ENCODE measurements around the gene CCN5. TPM values are rescaled to one million over a fixed set of nuclear protein-coding genes. Genes with fewer than 3 reads are reported as not detected.

CCN5 gene
- total and polyA plus RNA-seq, 2 of the 8 experiments (the other 6 are each of a cell fraction or from before 2014, with no cell fraction given): not detected

- TF ChIP-seq CHD7 (IDR thresholded peaks at IDR 0.05; ENCODE audit: insufficient replicate concordance, low read length) (no peak), HDAC2 (IDR thresholded peaks at IDR 0.05; ENCODE audit: borderline replicate concordance in 1 of 2, low read depth in 2 of 2, low read length in 2 of 2) (no peak)
These were observed 15.3 kb downstream of the CCN5 start (continued) for GRCh38 chr20:44730441-44730840.

Measured in H1 (cell line).